H1 (cell line): ENCODE measurements around the gene CCDC137.

Experiments used
- EZH2 ChIP-seq: fragments of 200-600 bp; sonication (generic); IDR thresholded peaks from 2 replicates; pipeline ENCODE4 v1.7.1; 2012; ENCODE audit warnings: low read depth, mild to moderate bottlenecking, moderate library complexity, low read length, inconsistent platforms; ENCODE audit not compliant: severe bottlenecking
- POLR2AphosphoS5 ChIP-seq: IDR thresholded peaks from 2 replicates; pipeline ENCODE4 v1.6.1; 2011; ENCODE audit warnings: low read depth, low read length
- SIN3A ChIP-seq, 2 experiments: IDR thresholded peaks in 1 of 2; conservative IDR thresholded peaks in 1 of 2; 2 replicates each; pipeline ENCODE4 v1.6.1; 2011 to 2012; ENCODE audit warnings: low read length in 2 of 2, improper control_type of control experiment in 1 of 2, low read depth in 1 of 2, mild to moderate bottlenecking in 1 of 2
- TAF1 ChIP-seq: IDR thresholded peaks from 2 replicates; pipeline ENCODE4 v1.6.1; 2011; ENCODE audit warnings: mild to moderate bottlenecking, low read depth, low read length
- TF ChIP-seq, protein P1 (sequence below), 3 experiments: IDR thresholded peaks; 1 replicate in 2 of 3; 2 replicates in 1 of 3; pipeline versions ENCODE4 v1.5.1 to v1.6.1; 2011; ENCODE audit warnings: low read length in 3 of 3, mild to moderate bottlenecking in 3 of 3, inconsistent platforms in 2 of 3, low read depth in 1 of 3, moderate library complexity in 1 of 3; ENCODE audit not compliant: insufficient read depth in 1 of 3; ENCODE audit errors: control extremely low read depth in 1 of 3

DNA sequence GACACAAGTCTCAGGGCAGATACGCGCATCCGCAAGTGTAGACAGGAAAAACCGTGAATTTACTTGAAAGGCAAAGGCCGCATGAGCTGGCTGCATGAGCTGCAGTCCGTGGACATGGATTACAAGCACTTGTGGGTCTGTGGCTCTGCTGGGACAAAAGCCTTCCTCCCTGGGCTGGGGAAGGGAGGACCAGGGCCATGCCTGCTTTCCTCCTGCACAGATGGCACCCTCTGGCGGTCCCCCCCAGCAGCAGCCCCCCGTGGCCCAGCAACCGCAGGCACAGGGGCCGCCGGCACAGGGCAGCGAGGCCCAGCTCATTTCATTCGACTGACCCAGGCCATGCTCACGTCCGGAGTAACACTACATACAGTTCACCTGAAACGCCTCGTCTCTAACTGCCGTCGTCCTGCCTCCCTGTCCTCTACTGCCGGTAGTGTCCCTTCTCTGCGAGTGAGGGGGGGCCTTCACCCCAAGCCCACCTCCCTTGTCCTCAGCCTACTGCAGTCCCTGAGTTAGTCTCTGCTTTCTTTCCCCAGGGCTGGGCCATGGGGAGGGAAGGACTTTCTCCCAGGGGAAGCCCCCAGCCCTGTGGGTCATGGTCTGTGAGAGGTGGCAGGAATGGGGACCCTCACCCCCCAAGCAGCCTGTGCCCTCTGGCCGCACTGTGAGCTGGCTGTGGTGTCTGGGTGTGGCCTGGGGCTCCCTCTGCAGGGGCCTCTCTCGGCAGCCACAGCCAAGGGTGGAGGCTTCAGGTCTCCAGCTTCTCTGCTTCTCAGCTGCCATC is 34.9 kb downstream of the CCDC137 start:
- TF ChIP-seq POLR2AphosphoS5, result no peak
- no peak for TF ChIP-seq TAF1
- no peak for TF ChIP-seq EZH2
- no peak for TF ChIP-seq SIN3A (conservative IDR thresholded peaks at IDR 0.05 in 1 of 2, IDR thresholded peaks at IDR 0.05 in 1 of 2; ENCODE audit: low read depth in 1 of 2, low read length in 2 of 2)
- TF ChIP-seq, protein P1, sequence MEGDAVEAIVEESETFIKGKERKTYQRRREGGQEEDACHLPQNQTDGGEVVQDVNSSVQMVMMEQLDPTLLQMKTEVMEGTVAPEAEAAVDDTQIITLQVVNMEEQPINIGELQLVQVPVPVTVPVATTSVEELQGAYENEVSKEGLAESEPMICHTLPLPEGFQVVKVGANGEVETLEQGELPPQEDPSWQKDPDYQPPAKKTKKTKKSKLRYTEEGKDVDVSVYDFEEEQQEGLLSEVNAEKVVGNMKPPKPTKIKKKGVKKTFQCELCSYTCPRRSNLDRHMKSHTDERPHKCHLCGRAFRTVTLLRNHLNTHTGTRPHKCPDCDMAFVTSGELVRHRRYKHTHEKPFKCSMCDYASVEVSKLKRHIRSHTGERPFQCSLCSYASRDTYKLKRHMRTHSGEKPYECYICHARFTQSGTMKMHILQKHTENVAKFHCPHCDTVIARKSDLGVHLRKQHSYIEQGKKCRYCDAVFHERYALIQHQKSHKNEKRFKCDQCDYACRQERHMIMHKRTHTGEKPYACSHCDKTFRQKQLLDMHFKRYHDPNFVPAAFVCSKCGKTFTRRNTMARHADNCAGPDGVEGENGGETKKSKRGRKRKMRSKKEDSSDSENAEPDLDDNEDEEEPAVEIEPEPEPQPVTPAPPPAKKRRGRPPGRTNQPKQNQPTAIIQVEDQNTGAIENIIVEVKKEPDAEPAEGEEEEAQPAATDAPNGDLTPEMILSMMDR (IDR thresholded peaks at IDR 0.05; ENCODE audit: control extremely low read depth in 1 of 3, insufficient read depth in 1 of 3, low read depth in 1 of 3, low read length in 3 of 3), result no peak
